NCI-H460 (cell line): ENCODE data around the gene XRCC4. TPM values are rescaled to one million over a fixed set of nuclear protein-coding genes. Genes with fewer than 3 reads are reported as not detected.

Source experiments
- DNase-seq: peaks from one replicate; pipeline ENCODE4 v3.0.0-alpha.2; 2016; ENCODE audit warnings: low read depth; ENCODE audit errors: extremely low read depth
- total RNA-seq: library from RNA; depleted of rRNA; stranded (reverse); fragments of >200 nt; shearing (Covaris generic); gene quantifications from 2 replicates; pipeline ENCODE4 v1.2.3, GENCODE V29; 2014

XRCC4 gene
- total RNA-seq, 1 experiment from 2014 or later = 21.3 TPM

DNA sequence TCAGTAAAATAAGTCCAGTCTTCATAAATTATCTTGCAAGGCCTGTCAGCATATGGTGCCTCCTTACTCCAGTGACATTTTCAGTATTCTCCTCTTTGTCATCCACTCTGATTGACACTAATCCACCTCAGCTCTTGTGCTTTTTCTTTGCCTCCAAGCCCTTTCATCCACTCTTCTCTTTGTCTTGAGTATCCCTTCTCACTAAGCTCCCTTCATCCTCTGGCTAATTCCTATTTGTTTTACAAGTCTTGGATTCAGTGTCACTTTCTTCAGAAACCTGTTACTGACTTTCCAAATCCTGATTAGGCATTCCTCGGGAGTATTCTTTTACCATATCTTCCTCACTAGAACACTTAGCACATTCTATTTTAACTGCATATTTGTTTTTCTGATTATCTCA, 293.6 kb downstream of the XRCC4 start:
- no peak for DNase-seq

DNA sequence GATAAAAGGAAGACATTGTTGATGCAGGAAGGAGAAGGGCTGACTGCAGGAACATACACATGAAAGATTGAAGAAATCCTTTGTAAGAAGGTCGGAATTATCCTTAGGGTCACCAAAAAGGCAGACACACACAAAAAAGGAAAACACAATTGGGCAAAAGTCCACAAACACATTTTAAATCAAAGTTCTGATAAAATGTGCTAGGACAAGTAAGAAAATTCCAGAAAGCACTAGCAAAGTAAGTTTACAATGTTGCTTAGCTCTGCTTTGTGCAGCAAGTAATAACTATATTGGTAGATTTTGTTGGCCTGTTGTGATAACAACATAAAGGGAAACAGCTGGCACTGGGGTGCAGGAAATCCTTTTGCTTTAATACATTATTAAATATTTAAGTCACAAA, 294.4 kb downstream of the XRCC4 start:
- no peak for DNase-seq

DNA sequence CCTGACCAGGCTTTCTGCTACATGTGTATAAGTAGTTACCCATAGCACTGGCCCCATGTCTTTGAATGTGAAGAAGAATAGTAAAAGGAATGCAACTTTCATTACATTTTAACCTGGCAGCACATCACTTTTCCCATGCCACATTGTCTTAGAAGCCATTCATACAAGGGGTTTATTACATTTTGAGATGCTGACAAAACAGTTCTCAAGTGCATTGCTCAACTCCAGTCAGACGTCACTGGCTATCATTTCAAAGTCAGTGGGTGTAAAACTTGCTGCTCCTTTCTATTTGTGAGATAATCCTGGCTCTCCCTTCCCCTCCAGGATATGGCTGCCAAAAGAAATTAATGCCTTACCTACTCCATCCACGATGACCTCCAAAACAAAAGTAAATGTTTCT, 297.2 kb downstream of the XRCC4 start:
- no peak for DNase-seq

DNA sequence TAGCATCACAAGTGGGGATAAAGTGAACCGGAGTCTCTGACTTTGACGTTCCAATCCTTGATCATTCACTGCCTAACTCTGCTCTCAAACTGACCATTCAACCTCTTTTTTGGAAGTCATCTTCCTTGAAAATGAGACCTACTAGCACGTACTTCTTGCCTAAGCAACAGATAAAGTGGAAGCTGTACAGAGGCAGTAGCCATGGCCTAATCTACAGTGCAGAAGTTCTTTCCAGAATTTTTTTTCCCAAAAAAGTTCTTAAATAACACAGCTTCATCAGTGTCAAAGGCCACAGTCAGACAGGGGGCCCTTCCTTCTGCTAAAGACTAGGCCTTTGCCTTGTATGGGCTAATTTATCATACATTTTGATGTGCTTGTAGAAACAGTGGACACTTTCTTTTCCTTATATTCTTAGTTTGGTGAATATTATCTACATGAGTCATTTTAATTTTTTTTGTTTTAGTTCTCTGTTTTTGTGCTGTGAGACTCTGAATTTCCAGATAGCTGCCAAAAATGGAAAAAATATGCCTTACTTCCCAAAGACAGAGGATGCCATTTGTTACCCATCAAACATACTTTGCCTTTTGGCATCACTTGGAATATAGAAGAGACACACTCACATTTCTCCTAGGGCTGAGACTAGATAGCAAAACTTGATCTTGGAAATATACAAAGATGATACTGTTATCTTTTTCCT, 297.9 kb downstream of the XRCC4 start:
- DNase-seq = no peak

DNA sequence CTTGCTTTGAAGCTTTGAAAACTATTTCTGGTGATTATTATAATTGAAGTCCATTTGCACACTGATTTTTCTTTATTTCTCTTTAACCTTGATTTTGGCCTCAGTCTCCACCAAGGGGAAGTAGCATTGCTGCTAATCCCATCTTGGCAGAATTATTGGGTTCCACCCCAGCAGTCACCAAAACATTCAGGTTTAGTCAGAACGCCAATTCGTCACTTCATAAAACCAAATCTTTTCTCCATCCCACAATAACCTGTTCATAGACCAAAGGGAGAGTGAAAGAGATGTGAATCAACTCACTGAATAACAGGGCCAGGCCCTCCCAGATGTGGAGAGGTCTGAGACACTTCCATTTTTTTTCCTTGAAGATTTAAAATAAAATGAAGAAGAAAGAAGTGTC, 299.1 kb downstream of the XRCC4 start:
- DNase-seq = no peak

DNA sequence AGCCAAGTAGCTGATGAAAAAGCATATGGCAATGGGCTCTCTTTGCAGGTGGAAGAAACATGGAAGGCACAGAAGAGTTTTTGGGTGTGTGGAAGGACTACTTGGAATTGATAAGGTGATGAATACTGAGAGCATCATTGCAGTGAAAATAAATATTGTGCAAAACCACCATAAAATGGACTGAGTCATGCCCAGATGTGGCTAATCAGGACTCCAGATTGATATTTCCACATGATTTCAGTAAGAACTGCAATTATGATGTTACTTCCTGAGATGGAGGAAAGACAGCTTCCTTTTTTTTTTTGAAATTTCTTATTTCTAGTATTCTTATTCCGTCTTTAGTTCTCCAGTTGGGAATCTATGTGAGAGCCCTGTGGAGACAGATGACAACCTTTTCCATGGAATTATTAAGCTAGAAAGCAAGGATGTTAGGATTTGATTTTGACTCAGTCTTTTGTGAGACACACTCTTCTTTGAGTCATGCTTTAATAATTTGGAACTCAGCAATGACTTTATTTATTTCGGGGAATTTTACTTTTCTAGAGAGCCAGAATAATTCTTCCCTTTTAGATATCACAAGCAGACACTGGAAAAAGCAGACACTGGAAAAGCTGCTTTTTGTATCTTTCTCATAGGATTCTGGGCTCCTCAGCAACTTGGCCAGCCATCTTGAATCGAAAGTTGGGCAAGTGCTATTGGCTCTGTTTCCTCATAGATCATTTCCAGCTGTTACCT, 300.0 kb downstream of the XRCC4 start:
- no peak for DNase-seq

DNA sequence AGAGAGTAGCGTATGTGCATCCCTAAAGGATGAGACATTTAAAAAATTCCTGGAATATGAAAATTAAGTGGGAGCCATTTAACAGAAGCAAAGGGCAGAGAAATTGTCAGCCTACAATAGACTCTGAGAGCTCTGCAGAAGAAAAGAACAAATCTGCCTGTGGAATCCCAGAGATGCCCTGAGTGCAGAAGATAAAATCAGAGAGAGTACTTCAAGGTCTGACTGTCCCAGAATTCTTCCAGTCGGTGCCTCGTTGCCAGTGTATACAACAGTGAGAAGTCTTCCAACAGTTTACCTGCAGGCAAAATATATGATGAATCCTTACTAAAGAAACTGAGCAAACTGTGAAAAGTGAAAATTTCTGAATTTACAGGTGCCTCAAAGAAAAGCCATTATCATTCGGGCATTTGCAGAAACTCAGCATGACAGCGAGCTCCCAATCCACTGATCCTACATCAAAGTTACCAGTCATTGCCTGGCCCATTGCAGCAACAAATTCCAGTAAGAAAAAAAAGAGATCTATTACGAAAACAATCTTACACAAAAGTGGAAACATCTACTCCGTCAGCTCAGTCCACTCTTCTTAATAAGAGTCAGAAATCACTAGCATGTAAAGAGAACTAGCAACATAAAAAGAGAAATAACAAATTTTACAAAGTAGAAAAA, 301.4 kb downstream of the XRCC4 start:
- DNase-seq = no peak

DNA sequence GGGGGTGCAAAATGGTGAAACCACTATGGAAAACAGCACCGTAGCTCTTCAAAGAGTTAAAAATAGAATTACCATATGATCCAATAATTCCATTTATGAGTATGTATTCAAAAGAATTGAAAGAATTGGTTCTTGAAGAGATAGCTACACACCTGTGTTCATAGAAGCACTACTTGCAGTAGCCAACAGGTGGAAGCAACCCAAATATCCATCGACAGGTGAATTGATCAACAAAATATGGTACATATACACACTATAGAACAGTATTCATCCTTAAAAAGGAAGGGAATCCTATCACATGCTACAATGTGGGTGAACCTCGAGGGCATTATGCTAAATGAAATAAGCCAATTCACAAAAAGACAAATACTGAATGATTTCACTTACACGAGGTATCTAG, 308.5 kb downstream of the XRCC4 start:
- no peak for DNase-seq

DNA sequence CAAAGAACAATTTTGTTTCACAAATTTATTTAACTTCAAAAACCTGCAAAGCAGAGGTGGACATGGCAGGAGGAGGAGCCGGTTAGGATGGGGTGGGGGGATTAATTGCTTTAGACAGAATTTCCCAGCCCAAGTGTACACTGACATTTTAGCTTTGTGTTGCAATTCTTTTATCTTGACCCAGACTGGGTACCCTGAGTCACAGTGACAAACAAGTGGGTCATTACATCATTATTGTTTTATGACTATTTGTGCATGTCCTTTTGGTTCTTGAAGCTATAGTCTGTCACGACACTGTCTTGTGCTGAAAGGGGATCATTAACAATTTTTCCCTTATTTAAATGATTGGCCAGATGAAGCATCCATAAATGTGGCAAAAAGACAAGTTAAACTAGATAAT, 309.7 kb downstream of the XRCC4 start:
- DNase-seq = no peak

DNA sequence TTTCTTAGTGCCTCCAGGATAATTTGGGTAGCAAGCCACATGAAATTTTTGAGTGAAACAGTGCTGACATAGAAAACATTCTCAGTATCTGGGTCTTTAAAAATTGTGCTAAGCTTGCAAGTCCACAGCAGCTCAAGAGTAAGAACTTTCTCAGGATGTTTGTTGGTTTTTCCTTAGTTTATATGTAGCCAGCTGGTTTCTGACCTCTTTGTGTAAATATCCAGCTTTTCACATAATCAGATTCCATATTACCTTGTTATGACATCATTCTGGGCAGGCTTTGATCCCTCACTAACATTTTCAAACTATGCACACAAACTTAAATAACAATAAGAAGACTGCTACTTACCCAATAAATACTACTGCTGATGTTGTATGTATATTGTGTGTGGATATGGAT, 311.3 kb downstream of the XRCC4 start:
- no peak for DNase-seq

DNA sequence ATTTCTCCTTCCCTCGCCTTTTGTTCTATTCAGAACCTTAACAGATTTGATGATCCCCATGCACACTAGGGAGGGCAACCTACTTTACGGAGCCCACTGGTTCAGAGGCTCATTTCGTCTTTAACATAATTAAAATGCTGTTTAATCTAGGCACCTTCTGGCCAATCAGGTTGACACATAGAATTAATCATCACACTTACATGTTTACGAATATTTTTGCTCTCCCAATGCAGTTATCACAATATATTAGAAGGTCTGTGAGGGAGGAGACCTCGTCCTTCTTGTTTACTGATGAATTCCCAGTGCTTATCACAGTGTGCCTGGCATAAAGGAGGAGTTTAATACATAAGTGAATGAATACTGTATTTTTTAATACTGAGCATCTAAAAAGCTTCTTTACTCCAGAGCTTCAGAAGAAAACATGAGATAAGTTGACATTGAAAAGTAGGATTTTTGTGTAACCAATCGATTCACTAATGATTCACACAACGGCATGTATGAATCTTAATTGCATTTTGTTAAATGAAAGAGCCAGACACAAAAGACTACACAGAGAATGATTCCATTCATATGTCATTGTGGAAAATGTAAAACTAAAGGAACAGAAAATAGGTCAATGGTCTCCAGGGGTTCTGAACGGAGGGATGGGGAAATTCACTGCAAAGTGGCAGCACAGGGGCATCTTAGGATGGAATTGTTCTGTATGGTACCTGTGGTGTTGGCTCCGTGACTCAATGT, 315.6 kb downstream of the XRCC4 start:
- no peak for DNase-seq

DNA sequence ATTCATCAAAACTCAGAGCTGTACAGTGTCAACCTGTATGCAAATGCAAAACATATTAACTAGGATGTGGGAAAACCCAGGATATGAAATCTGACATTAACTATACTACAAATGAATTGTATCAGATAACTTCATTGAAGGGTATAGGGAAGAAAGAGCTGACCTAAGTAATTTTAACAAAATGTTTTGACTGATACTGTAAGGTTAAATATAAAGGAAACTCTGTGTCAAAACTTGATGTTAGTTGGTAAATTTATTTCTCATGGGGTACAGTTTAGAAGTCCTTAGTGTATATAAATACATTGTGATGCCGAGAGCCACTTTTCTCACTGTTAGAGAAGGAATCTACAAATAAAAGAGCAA, 316.1 kb downstream of the XRCC4 start:
- DNase-seq = no peak

DNA sequence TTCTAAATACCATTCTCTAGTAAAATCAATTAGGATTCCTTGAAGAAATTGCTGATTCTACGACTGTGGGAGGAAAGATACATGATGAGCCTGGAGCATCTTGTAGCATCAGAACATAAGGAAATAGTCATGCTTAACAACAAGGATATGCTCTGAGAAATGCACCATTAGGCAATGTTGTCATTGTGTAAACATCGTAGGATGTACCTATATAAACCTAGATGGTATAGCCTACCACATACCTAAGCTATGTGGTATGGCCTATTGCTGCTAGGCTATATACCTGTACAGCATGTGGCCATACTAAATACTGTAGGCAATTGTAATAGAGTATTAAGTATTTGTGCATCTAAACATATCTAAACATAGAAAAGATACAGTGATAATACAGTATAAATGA, 316.8 kb downstream of the XRCC4 start:
- no peak for DNase-seq

DNA sequence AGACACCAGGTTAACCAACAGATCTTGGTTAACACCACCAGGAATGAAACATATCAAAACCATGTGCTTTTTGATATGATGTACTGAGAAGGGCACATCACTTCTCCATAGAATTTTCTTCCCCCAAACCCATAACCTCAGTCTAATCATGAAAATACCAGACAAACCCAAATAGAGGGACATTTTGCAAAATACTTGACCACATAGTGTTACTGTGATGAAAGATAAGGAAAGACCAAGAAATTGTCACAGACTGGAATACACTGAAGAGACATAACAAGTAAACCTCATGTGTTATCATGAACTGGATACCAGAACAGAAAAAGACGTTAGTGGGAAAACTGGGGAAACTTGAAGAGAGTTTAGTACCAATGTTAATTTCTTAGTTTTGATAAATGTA, 319.3 kb downstream of the XRCC4 start:
- DNase-seq = no peak

DNA sequence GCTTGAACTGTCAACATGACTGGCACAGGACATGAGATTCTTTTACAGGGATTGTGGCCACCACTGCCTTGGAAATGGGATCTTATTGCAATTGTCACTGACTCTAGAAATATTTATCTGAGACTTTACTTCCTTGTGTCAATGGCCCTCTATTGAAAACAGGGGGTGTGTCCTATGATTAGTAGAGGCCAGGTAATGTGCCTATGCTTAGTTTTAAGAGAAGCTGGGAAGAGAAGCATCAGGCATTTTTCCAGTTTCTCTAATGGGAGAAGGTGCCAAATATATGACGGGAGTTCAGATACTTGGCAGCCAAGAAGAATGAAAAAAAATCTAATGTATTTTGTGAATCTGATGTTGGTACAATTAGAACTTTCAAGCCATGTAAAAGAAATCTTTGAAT, 320.3 kb downstream of the XRCC4 start:
- DNase-seq = no peak

DNA sequence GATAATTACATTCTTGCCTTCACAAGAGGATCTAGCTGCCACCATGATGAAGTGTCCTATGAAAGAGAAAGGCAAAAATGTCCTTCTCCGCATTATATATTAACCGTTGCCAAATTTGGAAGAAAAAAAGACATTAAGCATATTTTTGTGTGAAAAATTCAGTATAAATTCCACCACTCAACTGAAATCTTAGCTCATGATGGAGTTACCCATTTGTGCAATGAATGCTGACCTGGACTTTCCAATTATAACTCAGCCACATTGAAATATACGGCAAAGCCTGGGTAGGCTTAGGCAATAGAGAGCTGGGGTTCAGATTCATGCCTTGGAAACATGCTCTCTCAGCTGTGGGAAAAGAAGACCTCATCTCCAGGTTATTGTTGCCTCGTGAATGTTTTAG, 322.9 kb downstream of the XRCC4 start:
- no peak for DNase-seq

DNA sequence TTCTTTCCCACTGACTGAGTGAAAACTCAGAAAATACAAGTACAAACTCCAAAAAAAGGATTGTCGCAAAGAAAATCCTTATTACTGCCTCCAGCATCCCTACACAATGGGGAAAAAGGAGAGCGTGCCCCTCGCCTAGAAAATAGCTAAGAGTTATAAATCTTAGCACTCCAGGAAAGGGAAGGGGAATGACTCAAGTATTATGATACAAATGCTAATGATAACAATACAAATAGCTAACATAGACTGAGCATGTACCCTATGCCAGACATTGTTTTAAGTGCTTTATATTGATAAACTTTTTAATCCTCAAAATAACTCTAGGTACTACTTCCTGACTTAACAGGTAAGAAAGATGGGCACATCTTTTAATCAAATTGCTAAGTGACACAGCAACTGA, 323.4 kb downstream of the XRCC4 start:
- no peak for DNase-seq

DNA sequence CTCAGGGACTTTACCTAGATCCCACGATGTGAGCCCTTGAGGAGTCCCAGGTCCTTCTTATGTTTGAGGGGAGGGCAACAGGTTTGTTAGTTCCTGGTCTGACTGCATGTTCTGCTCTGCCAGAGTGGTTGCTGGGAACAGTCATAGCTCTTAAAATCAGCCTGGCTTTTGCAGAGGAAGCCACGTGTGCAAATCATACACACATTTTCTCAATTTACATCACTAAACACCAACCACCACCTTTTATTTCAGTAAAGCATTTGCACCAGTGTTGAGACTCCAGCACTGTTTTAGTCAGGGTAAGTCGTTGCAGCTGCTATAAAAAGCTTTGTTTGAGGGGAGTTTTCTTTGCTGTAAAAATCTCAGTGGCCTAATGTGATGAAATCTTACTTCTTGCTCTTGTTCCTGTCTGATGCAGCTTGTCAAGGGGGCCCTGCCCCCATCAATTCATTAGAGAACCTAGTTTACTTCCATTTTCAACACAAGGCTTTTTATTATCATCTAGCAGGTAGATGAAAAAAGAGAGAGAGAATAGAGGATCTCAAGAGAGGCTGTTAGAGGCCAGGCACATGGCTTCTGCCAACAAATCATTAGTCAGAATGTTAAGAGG, 323.9 kb downstream of the XRCC4 start:
- no peak for DNase-seq

DNA sequence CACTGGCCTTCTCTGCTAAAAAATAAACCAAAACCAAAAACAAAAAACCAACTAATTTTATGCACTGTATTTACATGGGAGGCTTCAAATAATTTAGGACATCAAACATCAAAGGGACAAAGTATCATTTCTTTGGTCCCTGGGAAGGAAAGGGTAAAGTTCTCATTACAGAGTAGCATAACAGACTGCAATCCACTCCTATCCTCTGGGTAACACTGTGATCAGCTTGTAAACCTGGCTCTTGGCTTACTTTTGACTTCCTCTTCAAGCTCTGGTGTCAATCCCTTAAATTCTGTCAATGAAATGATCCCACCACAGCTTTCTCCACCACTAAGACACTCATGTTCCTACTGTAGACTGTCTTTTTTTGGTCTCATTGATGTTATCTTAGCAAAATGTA, 324.4 kb downstream of the XRCC4 start:
- no peak for DNase-seq
